AG08395 (cell line): Measurements from ENCODE around the gene RGS1.

Source experiments
- DNase-seq: peaks from one replicate; pipeline ENCODE4 v3.0.0; 2012; ENCODE audit warnings: mixed read lengths, low spot score

RGS1 gene

DNA sequence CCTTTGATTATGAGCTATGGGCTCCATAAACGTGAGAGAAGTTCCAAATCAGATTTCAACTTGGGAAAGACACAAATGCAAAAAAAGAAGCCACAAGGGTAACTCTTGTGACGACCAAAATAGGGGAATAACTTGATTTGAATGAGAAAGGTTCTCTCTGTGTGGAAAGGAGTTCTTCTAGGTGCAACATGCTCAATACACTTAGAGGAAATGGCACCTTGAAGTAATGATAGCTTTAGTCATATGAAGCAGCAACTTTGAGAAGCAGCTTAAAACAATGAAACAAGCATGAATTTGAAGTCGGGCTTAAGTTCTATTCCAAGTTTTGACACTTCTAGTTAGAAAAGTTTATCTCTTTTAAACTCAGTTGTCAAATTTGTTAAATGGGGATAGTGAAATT is 21.8 kb upstream of the RGS1 start:
- DNase-seq = no peak

DNA sequence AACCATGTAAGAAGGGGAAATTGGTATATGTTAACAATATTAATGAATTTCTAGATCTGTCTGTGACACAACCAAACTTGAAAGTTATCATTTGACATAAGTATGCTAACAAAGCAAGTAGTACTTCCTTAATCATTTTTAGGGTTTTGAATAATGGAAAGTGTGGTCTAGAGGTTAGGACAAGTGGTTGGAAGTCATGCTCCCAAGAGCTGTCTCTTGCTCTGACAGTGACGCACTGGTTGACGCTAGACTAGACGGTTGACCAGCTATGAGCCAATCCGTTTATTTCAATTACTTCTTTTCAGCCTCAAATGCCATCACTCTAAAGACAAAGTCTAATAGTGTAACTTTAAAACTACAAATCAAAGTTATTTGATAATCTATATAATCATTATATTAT is 20.7 kb upstream of the RGS1 start:
- no peak for DNase-seq

DNA sequence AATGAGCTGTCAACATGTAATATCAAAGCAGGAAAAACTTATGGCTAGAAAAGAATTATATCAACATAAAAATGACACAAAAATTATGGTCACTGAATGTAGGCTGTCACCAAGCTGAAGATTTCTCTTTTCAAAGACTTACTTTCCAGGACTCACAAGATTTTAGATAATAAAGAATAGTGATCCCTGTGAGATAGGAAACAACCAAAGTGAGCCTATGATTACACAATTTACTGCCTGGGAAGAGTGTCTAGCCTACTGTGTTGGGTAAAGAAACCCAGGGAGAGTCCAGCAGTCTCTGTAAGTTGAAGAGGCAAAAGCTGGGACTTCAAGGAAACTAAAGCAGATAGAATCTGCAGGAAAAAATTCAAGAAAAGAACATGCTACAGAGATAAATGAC is 20.2 kb upstream of the RGS1 start:
- DNase-seq = no peak

DNA sequence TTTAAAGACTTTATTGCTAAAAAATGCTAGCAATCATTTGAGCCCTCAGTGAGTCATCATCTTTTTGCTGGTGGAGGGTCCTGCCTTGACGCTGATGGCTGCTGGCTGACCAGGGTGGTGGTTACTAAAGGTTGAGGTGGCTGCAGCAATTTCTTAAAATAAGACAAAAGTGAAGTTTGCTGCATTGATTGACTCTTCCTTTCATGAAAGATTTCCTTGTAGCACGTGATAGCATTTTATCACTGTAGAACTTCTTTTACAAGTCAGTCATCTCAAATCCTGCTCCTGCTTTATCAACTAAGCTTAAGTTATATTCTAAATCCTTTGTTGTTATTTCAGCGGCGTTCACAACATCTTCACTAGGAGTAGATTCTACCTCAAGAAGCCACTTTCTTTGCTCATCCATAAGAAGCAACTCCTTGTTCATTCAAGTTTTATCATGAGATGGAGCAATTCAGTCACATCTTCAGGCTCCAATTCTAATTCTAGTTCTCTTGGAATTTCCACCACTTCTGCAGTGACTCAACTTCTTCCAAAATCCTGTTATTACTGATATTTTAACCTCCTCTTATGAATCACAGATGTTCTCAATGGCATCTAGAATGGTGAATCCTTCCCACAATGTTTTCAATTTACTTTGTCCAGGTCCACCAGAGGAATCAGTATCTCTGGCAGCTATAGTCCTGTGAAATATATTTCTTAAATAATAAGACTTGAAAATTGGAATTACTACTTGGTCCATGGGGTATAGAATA is 17.6 kb upstream of the RGS1 start:
- peak; percentile 19 for DNase-seq

DNA sequence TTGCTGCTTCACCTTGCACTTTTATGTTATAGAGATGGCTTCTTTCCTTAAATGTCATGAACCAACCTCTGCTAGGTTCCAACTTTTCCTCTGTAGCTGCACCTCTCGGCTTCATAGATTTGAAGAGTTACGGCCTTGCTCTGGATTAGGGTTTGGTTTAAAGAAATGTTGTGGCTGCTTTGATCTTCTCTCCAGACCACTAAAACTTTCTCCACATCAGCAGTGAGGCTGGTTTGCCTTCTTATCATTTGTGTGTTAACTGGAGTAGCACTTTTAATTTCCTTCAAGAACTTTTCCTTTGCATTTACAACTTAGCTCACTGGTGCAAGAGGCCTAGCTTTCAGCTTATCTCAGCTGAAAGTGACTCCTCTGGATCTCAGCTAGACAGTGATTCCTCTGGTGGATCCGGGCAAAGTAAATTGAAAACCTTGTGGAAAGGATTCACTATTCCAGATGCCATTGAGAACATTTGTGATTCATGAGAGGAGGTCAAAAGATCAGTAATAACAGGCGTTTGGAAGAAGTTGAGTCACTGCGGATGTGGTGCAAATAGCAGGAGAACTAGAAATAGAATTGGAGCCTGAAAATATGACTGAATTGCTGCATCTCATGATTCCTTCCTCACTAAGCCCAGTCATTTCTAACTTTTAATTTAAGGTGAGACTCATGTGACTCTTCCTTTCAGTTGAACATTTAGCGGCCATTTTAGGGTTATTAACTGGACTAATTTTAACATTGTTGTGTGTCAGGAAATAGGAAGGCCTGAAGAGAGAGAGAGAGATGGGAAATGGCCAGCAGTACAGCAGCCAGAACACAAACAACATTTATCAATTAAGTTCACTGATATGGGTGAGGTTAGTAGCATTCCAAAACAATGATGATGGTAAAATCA is 16.2 kb upstream of the RGS1 start:
- DNase-seq = peak; percentile 71

DNA sequence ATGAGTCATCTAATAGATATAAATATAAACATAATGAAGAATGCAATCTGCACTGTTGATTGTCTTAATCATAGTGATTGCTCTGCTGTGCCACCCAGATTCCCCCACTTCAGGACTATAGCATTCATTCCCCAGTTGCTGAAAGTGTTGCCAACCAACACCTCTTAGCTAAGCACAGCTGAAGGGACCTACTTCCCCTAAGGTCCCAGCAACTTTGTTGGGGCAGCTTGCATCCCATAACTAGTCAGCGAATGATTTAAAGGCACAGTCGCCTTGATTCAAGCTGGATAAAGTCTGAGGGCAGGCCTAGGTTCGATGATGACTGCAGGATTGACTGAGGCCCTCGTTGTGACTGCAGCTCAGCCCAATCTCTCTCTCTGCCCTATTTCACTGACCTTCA is 14.3 kb upstream of the RGS1 start:
- DNase-seq = no peak

DNA sequence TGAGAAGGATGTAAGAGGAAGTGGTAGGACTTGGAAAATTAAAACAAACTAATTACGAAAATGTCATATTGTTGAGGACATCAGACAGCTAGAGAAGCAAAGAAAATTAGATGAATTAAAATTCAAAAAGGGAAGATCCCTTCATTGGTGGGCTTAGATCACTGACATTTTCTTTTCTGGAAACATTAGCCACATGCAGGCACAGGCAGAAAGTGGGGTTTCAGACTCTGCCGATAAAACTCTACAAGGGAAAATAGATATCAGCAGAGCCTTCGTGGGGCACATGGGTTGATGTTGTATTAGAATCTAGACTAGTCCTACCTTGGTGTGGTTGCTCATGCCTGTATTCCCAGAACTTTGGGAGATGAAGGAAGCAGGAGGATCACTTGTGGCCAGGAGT is 12.4 kb upstream of the RGS1 start:
- no peak for DNase-seq

DNA sequence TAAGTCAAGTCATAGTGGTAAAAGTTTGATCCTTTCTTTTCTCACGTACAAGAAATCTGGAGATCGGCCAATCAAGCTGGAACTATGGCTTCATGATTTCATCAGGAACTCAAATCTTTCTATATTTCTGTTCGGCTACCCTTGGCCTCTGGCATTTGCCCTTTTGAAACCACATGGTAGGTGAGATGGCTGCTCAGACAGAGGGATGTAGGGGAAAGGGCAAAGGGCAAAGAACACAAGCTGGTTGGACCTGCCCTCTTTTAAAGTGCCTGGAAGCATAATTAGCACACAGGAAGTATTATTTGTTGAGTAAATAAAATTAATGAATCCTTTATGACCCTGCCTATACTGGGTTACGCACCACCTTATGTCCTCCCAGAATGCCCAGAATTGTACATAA is 11.5 kb upstream of the RGS1 start:
- DNase-seq = no peak

DNA sequence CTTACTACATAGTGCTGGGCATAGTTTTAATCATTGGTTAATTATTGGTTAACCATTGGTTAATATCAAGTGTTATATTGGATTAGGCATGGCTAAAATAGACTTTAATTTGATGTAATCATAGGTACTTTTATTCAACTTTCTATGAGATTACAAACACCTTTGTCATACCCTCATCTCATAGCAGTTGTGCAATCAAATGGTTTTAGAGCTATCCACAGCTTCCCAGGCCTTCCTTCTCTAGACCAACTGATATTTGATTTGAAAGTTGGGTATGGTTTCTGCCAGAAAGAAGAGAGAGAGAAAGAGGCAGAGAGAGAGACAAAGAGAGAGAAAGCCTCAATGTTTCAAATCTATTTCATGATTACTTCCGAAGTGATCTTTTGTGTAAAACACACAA is 9.6 kb upstream of the RGS1 start:
- no peak for DNase-seq

DNA sequence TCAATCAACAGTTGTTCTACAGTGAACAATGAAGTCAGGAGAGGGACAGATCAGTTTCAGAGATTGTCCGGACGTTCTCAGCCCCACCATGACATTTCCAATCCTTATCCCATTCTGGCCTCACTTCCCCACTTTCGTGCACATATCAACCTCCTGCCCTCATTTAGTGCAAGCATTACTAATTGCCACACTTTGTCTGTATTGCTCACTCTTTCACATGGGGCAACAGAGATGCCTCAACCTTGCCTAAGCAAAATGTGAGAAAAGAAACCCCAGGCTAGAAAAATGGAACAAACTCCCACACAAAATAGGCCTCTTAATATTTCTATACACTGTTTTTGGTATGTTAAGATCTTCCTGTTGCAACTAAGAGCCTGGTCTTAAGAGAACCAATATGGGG is 8.9 kb upstream of the RGS1 start:
- no peak for DNase-seq

DNA sequence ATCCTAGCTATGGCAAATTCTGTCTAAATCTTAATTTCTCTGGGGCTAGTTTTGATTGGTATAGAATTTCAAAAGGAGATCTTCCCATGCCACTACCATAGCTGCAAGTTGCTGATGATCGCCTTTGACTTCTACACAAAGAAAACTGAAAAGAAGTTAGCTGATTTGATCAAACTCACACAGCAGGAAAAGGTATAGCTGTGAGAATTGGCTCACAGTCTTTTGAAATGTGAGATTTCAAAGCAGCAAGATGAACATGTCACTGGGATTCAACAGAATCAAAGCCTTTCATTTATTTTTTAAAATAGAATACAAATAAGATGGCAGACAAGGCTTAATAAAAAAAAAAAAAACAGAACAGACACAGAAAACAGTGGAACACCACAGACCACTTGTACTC is 7.5 kb upstream of the RGS1 start:
- no peak for DNase-seq

DNA sequence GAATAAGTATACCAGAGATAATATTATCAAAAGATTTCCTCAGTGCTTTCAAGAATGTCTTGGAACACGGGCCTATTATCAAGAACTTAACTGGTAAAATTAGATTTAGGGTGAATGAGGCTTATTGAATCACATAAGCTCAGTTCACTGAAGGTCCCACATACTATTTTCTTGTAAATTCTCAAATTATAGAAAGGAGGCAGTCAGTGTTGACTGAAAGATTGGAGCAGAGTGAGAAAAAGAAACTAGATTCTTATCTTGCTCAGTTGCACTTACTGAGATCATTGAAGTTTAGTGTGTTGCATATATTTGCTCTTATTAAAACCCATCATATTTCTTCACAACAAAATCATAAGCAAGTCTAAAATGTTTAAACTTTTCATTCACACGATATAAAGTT is 3.9 kb upstream of the RGS1 start:
- DNase-seq = no peak

DNA sequence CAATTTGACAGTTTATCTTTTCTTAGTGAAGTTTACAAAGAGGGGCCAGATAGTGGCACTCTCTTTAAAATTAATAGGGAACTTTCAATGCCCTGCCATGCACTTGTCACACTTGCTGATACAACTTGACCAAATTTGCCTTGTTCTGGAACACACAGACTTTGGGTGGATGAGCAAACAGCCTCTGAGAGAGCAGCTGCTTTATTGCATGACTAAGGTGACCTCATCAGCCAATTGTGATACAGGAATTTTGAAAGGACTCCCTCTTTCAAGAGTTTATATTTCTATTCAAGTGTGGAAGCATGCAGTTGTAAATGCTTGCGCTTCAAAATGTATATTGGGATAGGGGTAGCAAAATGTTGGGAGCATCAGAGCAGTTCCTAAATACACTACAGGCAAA is 2.1 kb upstream of the RGS1 start:
- DNase-seq = peak; percentile 62

DNA sequence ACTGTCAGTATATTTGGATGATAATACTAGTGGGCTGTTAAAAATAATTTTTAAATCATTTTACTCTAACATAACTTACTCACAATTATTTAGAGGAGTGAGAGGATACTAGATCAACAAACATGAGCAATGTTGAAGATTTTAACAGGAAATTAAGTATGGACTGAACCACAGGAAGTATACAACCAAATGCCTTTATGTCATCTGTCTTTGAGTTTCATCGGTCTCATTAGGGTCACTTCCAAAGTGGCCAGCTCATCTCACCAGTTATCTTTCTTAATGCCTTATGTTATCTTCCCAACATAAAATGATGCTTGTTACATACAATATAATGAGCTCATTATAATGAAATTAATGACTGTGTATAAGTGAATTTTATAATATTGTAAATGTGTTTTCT is 1.5 kb upstream of the RGS1 start:
- DNase-seq = no peak

DNA sequence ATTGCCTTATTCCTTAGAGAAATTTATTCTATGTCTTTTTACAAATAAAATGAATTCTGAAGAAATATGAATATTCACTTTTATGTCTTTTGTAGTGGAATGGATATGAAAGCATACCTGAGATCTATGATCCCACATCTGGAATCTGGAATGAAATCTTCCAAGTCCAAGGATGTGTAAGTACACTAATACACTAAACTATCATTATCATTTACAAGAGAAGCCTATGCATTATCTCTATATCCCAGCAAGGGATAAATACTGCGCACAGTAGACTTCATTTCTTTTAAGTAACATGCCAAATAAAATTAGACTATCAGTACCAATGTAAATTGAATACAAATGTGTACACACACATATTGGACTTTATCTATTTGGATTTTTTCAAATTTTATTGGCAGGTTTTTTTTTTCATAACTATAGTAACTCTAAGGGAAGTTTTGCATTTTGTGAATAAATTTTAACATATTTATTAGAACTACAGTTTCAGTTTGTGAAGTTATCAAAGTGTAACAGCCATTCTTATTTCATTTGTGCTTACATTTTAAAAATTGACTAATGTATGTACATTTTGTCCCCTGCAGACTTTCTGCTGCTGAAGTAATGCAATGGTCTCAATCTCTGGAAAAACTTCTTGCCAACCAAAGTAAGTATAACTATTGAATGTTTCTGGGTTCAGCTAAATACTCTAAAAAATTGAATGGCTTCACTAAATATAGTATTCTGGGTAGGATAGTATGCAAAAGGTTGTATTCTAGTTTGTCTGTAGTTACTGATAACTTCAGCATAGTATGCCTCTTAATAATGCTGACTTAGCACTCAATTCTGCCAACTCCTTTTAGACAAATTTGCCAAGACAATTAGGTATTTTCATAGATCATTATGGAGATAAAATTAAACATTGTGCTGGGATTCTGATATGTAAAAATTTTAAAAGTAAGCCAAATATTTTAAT is 894 bp downstream of the RGS1 start:
- no peak for DNase-seq

DNA sequence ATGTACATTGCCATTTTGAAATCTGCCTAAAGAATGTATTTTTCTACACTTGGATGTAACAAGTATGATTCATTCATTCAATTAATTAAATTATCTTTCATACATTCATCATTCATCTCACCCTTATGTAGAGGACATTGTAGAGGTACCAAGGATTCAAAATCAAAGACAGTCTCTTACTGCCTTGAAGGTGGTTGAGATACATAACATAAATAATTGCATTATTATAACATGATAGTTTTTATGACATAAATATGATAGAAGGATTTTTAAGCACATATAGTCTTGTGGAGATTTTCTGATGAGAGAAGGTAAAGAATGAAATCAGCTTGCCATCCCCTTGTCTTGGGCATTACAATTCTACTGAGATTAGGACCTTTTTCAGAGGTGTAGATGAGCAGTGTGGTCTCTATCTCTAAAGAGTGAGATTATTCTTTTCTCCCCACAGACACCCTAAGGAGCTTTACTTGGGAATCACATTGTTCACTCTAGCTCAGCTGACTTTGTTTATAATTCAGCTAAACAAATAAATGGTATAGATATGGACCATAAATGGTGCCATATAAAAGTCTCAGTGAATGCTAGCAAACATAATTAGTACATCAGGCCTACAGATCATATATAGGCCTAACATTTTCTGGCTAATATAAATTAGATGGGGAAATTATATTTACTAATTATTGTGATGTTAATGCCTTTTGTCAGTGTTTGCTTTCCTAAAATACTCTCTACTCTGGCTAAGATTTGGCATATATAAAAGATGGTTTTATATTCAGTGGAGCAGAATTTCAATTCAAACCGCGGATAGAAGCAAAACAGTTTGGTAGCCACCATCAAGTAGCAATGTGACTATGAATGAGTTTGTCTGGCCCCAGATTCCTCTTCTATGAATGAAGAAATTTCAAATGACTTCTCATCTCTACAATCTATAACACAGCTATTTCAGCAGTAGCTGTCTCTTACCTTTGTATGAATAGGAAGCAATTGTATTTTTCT is 1.9 kb downstream of the RGS1 start:
- DNase-seq = no peak

DNA sequence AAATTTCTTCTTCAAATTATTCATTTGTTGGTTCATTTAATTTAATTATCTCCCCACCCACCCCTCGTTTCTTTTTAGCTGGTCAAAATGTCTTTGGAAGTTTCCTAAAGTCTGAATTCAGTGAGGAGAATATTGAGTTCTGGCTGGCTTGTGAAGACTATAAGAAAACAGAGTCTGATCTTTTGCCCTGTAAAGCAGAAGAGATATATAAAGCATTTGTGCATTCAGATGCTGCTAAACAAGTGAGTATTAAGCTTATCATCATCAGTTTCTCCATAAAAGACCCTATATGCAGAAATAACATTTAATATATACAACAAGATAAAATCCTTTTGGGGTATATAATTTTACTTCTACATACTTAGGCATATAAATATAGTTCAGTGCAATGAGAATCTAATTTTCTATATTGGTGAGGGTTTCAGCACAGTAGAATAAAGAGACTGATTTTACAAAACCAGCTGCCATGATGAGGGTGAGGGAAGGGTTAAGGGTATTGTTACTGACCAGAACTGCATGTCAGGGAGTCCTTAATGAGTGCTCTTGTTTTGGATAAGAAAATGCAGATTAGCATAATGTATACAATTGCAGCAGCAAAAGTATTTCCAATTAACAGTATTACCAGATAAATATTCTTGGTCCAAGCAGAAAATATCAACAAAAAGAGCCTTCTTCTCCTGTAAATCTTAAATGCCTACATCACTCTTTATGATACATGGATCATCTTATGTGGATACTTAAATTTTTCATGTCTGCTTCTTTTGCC is 2.8 kb downstream of the RGS1 start:
- no peak for DNase-seq

DNA sequence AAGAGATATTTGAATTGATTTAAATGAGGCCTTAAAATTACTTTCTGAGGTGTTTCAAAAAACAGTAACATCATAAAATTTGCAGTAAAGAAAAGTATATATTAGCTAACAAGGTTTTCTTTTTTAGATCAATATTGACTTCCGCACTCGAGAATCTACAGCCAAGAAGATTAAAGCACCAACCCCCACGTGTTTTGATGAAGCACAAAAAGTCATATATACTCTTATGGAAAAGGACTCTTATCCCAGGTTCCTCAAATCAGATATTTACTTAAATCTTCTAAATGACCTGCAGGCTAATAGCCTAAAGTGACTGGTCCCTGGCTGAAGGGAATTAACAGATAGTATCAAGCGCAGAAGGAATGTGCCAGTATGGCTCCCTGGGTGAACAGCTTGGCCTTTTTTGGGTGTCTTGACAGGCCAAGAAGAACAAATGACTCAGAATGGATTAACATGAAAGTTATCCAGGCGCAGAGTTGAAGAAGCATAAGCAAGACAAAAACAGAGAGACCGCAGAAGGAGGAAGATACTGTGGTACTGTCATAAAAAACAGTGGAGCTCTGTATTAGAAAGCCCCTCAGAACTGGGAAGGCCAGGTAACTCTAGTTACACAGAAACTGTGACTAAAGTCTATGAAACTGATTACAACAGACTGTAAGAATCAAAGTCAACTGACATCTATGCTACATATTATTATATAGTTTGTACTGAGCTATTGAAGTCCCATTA is 3.6 kb downstream of the RGS1 start:
- DNase-seq = no peak

DNA sequence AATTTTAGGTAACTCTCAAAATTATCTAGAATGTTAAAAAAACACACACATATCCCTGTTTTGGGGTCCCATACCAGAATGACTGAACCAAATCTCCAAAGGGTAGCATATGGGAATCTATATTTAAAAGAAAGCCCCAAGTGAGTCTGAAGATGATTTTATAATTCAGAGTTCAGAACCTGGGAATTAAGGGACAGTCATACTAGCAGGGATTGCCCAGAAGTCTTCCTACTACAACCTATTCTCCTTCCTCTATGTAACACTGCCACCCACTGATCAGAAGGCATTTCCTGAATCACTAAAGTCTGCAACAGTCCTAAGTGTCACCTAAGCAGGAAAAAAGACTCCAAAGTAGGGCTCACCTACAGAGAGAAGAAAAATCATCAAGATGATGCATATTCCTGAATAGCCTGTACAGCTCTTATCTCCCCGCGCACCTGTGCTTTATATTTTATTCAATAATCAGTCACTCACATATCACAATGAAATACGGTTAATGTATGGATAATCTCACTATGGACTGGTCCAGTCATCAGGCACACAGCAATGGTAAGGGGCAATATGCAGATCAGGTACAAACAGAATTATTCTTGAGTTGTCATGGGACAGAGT is 4.9 kb downstream of the RGS1 start:
- peak; percentile 67 for DNase-seq
